ENCODE data around the gene CCP110. TPM values are rescaled to one million over a fixed set of nuclear protein-coding genes. Genes with fewer than 3 reads are reported as not detected.

Gene CCP110
- total RNA-seq, 1 experiment from 2014 or later: 42.1 TPM

GRCh38 chr16:19573997-19574396 is 50.3 kb downstream of the CCP110 start:
- no peak for DNase-seq (ENCODE audit: low spot score)
- Histone ChIP-seq H3K27me3 (replicated peaks; ENCODE audit: insufficient read depth, low read depth, low read length, poor library complexity) (no peaks in the 10 kb centered on the region), H3K27ac (ENCODE audit: low read depth, low read length, poor library complexity, severe bottlenecking) (no peak overlapping the region), H3K9me3 (ENCODE audit: low read depth, low read length, poor library complexity, severe bottlenecking) (no peaks in the 10 kb centered on the region), H3K4me3 (ENCODE audit: low read depth, low read length, poor library complexity, severe bottlenecking) (no peak overlapping the region), H3K36me3 (ENCODE audit: insufficient read depth, low read length, poor library complexity, severe bottlenecking) (peaks cover 4% of the 10 kb centered on the region), H3K4me1 (ENCODE audit: insufficient read depth, low read length, poor library complexity, severe bottlenecking) (no peaks in the 10 kb centered on the region)
- no TSS peak for BruUV-seq (replicated peaks)
- POLR2A ChIA-PET (ENCODE audit: low non-redundant PET): no interaction called here
- TF ChIP-seq CTCF (conservative IDR thresholded peaks at IDR 0.05; ENCODE audit: low read depth, low read length) (no peak), EZH2 (IDR thresholded peaks at IDR 0.05; ENCODE audit: borderline replicate concordance, low read depth, low read length, poor library complexity, severe bottlenecking) (no peak)
- CTCF ChIA-PET: no interaction called here
- intact Hi-C loops (cut with micrococcal nuclease; ENCODE audit: unreplicated experiment): no loop called here

- TF ChIP-seq CTCF (conservative IDR thresholded peaks at IDR 0.05; ENCODE audit: low read depth, low read length) (no peak), EZH2 (IDR thresholded peaks at IDR 0.05; ENCODE audit: borderline replicate concordance, low read depth, low read length, poor library complexity, severe bottlenecking) (no peak)
- no TSS peak for BruUV-seq (replicated peaks)
- ChIA-PET POLR2A (ENCODE audit: low non-redundant PET) (no interaction called here), CTCF (no interaction called here)
- no peak for DNase-seq (ENCODE audit: low spot score)
- H3K4me3 ChIP-seq (ENCODE audit: low read depth, low read length, poor library complexity, severe bottlenecking): no peak overlapping the region
- H3K9me3 ChIP-seq (ENCODE audit: low read depth, low read length, poor library complexity, severe bottlenecking): no peaks in the 10 kb centered on the region
- H3K27ac ChIP-seq (ENCODE audit: low read depth, low read length, poor library complexity, severe bottlenecking): no peak overlapping the region
- H3K27me3 ChIP-seq (replicated peaks; ENCODE audit: insufficient read depth, low read depth, low read length, poor library complexity): no peaks in the 10 kb centered on the region
- peaks cover 6% of the 10 kb centered on the region for H3K36me3 ChIP-seq (ENCODE audit: insufficient read depth, low read length, poor library complexity, severe bottlenecking)
- intact Hi-C loops (cut with micrococcal nuclease; ENCODE audit: unreplicated experiment): no loop called here
- no peaks in the 10 kb centered on the region for H3K4me1 ChIP-seq (ENCODE audit: insufficient read depth, low read length, poor library complexity, severe bottlenecking)
Observed at GRCh38 chr16:19574615-19575014, 50.9 kb downstream of the CCP110 start.

GRCh38 chr16:19578378-19578971 is 54.7 kb downstream of the CCP110 start:
- H3K4me3 ChIP-seq (ENCODE audit: low read depth, low read length, poor library complexity, severe bottlenecking): no peak overlapping the region
- no peaks in the 10 kb centered on the region for H3K4me1 ChIP-seq (ENCODE audit: insufficient read depth, low read length, poor library complexity, severe bottlenecking)
- TF ChIP-seq EZH2 (IDR thresholded peaks at IDR 0.05; ENCODE audit: borderline replicate concordance, low read depth, low read length, poor library complexity, severe bottlenecking) (no peak), CTCF (conservative IDR thresholded peaks at IDR 0.05; ENCODE audit: low read depth, low read length) (no peak)
- BruUV-seq (replicated peaks): no TSS peak
- H3K27ac ChIP-seq (ENCODE audit: low read depth, low read length, poor library complexity, severe bottlenecking): no peak overlapping the region
- H3K9me3 ChIP-seq (ENCODE audit: low read depth, low read length, poor library complexity, severe bottlenecking): no peaks in the 10 kb centered on the region
- H3K36me3 ChIP-seq (ENCODE audit: insufficient read depth, low read length, poor library complexity, severe bottlenecking): peaks cover 25% of the 10 kb centered on the region
- H3K27me3 ChIP-seq (replicated peaks; ENCODE audit: insufficient read depth, low read depth, low read length, poor library complexity): no peaks in the 10 kb centered on the region
- no peak for DNase-seq (ENCODE audit: low spot score)
- ChIA-PET POLR2A (ENCODE audit: low non-redundant PET) (no interaction called here), CTCF (no interaction called here)
- intact Hi-C loops (cut with micrococcal nuclease; ENCODE audit: unreplicated experiment): no loop called here
